ENCODE measurements around the gene ADAMTS2. TPM values are rescaled to one million over a fixed set of nuclear protein-coding genes. Genes with fewer than 3 reads are reported as not detected.

The ADAMTS2 gene
- total RNA-seq, 4 donors from 2014 or later: 2.3 to 10.6 (median 3.0) TPM

GRCh38 chr5:179244044-179244443 is 101.2 kb downstream of the ADAMTS2 start:
- H3K4me3 ChIP-seq (ENCODE audit: low read depth, poor library complexity, severe bottlenecking): no peak overlapping the region
- TF ChIP-seq, protein P1, sequence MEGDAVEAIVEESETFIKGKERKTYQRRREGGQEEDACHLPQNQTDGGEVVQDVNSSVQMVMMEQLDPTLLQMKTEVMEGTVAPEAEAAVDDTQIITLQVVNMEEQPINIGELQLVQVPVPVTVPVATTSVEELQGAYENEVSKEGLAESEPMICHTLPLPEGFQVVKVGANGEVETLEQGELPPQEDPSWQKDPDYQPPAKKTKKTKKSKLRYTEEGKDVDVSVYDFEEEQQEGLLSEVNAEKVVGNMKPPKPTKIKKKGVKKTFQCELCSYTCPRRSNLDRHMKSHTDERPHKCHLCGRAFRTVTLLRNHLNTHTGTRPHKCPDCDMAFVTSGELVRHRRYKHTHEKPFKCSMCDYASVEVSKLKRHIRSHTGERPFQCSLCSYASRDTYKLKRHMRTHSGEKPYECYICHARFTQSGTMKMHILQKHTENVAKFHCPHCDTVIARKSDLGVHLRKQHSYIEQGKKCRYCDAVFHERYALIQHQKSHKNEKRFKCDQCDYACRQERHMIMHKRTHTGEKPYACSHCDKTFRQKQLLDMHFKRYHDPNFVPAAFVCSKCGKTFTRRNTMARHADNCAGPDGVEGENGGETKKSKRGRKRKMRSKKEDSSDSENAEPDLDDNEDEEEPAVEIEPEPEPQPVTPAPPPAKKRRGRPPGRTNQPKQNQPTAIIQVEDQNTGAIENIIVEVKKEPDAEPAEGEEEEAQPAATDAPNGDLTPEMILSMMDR (IDR thresholded peaks at IDR 0.05): no peak
- no peak for TF ChIP-seq POLR2A (IDR thresholded peaks at IDR 0.05)
- peak in 1 of 2 donors; percentile 13 for DNase-seq (ENCODE audit: low spot score in 2 of 2)
- intact Hi-C loops (cut with DNase I; ENCODE audit: low total_unique reads): no loop called here
- WGBS, 2 donors: 38% methylated on average over 5 of the region's 5 CpGs

DNA sequence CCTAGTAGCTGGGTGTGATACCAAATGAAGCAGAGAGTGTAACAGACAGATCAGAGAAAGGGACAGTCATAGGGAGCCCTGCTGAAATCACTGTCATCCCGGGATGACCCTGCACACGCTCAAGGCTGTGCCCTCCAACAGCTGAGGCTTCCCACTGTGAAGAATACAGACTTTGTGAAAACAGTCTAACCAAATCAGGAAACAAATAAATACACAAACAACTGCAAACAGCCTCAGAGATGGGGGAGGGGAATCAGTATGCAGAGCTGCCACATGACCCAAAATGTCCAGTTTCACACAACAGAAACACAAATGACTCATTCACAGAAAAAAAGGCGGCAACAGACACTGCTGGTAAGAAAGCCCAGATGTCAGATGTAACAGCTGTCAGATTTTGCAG is 101.9 kb downstream of the ADAMTS2 start:
- DNase-seq (ENCODE audit: low spot score in 2 of 2): peak; percentile 39 to 64
- no peak overlapping the region for H3K4me3 ChIP-seq (ENCODE audit: low read depth, poor library complexity, severe bottlenecking)
- TF ChIP-seq, protein P1 (IDR thresholded peaks at IDR 0.05): no peak
- no peak for TF ChIP-seq POLR2A (IDR thresholded peaks at IDR 0.05)
- intact Hi-C loops (cut with DNase I; ENCODE audit: low total_unique reads): no loop called here
- 25 to 41% methylated on average over 3 of the region's 3 CpGs for WGBS, 2 donors

DNA sequence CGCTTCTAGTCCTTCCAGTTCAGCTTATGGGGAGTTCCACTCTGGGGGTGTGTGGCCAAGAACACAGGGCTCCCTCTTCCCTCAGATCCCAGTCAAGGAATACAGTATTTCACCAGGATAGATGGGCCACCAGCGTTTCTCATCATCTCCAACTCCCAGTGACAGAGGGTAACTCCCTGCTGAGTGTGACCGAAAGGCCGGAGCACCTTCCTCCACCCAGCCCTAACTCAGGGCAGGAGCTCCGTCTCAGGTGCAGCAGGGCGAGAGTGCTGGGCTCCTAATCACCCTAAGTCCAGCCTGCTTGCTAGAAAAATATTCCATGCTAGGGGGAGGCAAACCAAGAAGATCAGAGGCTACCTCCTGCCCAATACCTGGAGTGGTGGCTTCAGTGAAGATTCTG is 102.6 kb downstream of the ADAMTS2 start:
- 90 to 91% methylated on average over 6 of the region's 6 CpGs for WGBS, 2 donors
- TF ChIP-seq, protein P1 (IDR thresholded peaks at IDR 0.05): no peak
- TF ChIP-seq POLR2A (IDR thresholded peaks at IDR 0.05): no peak
- no peak overlapping the region for H3K4me3 ChIP-seq (ENCODE audit: low read depth, poor library complexity, severe bottlenecking)
- peak in 1 of 2 donors; percentile 67 for DNase-seq (ENCODE audit: low spot score in 2 of 2)
- intact Hi-C loops (cut with DNase I; ENCODE audit: low total_unique reads): no loop called here

GRCh38 chr5:179241764-179242370 is 103.4 kb downstream of the ADAMTS2 start:
- DNase-seq (ENCODE audit: low spot score in 2 of 2): peak in 1 of 2 donors; percentile 42
- H3K4me3 ChIP-seq (ENCODE audit: low read depth, poor library complexity, severe bottlenecking): no peak overlapping the region
- intact Hi-C loops (cut with DNase I; ENCODE audit: low total_unique reads): no loop called here
- no peak for TF ChIP-seq POLR2A (IDR thresholded peaks at IDR 0.05)
- TF ChIP-seq, protein P1 (IDR thresholded peaks at IDR 0.05): no peak
- WGBS, 2 donors: 61 to 65% methylated on average over 11 of the region's 11 CpGs

- DNase-seq (ENCODE audit: low spot score in 2 of 2): peak in 1 of 2 donors; percentile 81
- 57 to 68% methylated on average over 14 to 15 of the region's 15 CpGs for WGBS, 2 donors
- intact Hi-C loops (cut with DNase I; ENCODE audit: low total_unique reads): no loop called here
- TF ChIP-seq POLR2A (IDR thresholded peaks at IDR 0.05): no peak
- TF ChIP-seq, protein P1 (IDR thresholded peaks at IDR 0.05): no peak
- no peak overlapping the region for H3K4me3 ChIP-seq (ENCODE audit: low read depth, poor library complexity, severe bottlenecking)
These were observed 104.1 kb downstream of the ADAMTS2 start for GRCh38 chr5:179241175-179241574.

DNA sequence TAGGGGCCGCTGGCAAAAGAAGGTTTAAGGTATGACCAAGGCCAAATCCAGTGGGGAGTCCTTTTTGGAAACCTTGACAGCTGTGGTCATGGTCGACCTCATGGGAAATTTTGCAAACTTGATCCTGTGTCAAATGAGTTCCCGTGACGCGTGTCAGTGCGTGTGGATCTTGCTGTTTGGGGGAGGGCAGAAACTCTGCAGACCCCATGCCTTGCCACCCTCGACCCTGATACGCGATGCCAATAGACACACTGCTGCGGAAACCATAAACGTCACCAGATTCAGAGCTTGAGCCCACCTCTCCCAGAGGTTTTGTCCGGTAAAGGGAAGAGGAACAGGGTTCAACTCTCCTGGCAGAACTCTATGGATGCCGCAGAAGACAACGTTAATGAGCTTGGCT is 104.7 kb downstream of the ADAMTS2 start:
- intact Hi-C loops (cut with DNase I; ENCODE audit: low total_unique reads): no loop called here
- DNase-seq (ENCODE audit: low spot score in 2 of 2): peak in 1 of 2 donors; percentile 66
- WGBS, 2 donors: 87% methylated on average over 14 of the region's 14 CpGs
- TF ChIP-seq POLR2A (IDR thresholded peaks at IDR 0.05): no peak
- TF ChIP-seq, protein P1 (IDR thresholded peaks at IDR 0.05): no peak
- no peak overlapping the region for H3K4me3 ChIP-seq (ENCODE audit: low read depth, poor library complexity, severe bottlenecking)

All from lower leg skin (tissue), 4 donors.